LHCN-M2 (cell line): ENCODE results near the gene IQGAP3. TPM values are rescaled to one million over a fixed set of nuclear protein-coding genes. Genes with fewer than 3 reads are reported as not detected.

Source experiments
- DNase-seq: peaks from one replicate; pipeline ENCODE4 v3.0.0-alpha.2; 2012; ENCODE audit warnings: low read depth
- total RNA-seq: library from RNA; depleted of rRNA; stranded (reverse); fragments of >200 nt; gene quantifications from 2 replicates; pipeline ENCODE4 v1.2.3, GENCODE V29; 2014; rRNA removed

Gene IQGAP3
- total RNA-seq, 1 experiment from 2014 or later: 45.6 TPM

DNA sequence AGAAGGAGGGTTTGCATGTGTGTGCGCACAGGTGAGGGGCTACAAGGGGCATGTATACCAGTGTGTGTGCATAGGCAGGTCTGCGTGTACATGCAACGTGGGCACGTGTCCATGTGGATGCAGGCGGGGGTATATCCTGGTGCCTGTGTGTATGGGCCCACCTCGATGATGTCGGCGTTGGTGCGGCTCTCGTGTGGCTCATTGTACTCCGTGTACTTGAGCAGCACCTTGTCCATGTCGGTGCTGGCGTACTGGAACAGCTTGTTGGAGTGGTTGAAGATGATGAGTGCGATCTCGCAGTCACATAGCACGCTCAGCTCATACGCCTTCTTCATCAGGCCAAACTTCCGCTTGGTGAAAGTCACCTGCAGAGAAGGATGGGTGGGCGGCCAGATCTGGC lies 90.1 kb downstream of the IQGAP3 start:
- DNase-seq: no peak

DNA sequence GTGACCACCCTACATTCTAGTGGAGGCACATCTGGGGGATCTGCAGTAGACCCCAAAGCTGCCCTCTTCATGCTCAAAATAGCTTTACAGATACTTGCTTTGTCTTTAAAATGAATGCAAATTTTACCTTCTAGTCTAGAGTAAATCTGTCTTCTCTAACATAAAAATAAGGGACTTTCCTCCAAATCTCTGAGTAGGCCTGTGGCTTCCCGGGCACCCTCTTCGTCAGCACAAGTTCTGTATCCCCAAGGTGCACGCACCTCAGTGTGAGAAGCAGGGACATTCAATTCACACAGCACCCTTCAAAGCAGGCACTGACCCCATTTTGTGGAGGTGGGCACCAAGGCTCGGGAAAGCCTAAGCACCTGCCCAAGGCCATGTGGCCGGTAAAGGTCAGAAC lies 90.8 kb downstream of the IQGAP3 start:
- no peak for DNase-seq

DNA sequence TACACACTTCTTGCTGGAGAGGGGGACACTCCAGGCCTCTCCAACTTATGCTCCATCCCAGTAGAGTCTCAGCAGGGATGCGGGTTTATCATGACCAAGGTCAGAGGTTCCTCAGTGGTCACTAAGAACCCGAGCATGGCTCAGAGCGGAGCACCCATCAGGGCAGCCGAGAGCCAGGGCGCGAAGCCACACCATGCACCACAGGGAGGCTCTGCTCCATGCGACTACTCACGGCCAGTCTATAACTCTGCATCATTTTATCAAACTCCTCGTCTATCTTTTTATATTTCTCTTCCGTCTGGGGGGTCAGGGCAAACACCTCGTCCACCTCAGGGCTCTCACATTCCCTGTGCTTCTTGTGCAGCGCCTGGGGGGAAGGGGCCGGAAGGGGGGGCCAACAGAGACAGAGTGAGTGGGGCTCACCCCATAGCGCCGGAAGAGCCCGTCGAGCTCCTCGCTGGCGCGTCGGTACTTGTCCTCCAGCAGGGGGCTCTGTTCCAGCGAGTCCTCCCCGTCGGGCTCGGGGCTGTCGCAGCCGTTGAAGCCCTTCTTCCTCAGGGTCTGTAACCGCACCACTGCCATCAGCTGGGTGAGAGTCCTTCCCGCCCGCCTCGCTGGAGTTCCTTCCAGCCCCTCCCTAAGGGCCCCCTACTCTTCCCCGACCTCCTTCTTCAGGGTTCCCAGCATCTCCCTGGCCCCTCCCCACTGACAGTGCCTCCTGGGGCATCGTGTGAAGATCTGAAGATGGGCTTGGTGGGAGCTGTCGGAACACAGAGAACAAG lies 91.8 kb downstream of the IQGAP3 start:
- no peak for DNase-seq

DNA sequence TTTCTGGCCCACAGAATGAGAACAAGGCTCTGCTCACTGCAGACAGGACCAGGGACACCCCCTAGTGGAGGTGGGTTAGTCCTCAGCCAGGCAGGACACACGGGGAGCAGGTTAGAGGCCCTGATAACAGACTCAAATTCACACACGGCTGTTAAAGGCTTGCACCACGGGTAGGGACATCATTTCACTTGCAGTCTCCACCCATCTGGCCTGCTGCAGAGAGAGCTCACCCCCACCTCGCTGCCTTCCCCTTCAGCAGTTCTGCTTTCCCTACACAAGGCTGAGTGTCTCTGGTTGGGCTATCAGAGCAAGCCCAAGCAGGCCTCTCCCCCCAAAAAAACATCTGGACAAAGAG lies 92.4 kb downstream of the IQGAP3 start:
- no peak for DNase-seq

DNA sequence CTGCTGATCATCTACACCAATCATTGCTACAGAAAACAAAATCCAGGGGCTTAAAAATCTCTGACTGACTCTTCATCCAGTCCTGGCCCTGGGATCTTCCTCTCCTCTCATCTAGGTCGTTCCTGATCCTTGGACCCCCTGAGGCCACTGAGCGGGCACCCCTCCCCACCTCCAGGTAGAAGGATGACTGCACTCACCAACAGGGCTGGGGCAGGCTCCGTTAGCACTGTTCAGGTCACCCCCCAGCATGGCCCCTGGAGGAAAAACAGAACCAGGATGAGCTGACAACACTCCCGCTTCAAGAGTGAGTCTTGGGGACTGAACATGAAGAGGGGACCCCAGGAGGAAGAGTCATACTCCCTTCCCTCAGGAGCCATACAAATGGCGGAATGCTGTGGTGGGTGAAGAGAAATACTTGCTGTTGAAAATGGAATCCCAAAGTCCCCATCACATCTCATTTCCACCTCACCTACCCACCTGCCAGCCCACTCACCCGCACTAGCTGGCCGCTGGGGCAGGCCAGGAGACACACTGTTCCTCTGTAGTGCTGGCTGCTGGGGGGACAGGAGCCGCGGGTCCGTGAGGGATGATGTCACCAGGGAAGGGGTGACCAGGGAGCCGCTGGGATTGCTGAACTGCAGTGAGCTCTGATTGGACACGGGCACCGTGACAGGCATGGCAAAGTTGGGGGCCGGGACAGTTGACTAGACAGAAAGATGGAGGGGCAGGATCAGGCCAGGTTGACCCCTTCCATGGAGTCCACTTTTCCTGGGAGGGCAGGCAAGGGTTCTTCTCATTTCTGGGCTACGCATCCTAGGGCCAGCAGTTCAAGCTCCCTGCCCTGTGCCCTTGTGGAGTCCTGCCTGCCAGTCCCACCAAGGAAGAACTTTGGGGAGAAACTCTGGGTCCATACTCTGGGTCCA lies 93.0 kb downstream of the IQGAP3 start:
- no peak for DNase-seq

DNA sequence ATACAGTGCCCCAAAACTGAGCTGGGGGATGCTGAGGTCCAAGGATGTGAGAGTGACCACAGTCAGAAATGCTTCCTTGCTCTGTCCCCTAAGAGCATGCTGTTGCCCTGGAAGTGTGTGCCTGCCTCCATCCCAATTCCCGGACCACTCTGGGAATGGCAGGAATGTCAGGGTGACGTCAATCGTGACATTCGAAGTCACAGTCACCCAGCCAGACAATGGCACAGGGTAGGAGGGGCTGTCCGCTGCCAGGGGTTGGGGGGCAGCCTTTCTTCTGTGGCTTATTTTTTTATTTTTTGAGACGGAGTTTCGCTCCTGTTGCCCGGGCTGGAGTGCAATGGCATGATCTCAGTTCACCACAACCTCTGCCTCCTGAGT lies 94.1 kb downstream of the IQGAP3 start:
- DNase-seq: no peak

DNA sequence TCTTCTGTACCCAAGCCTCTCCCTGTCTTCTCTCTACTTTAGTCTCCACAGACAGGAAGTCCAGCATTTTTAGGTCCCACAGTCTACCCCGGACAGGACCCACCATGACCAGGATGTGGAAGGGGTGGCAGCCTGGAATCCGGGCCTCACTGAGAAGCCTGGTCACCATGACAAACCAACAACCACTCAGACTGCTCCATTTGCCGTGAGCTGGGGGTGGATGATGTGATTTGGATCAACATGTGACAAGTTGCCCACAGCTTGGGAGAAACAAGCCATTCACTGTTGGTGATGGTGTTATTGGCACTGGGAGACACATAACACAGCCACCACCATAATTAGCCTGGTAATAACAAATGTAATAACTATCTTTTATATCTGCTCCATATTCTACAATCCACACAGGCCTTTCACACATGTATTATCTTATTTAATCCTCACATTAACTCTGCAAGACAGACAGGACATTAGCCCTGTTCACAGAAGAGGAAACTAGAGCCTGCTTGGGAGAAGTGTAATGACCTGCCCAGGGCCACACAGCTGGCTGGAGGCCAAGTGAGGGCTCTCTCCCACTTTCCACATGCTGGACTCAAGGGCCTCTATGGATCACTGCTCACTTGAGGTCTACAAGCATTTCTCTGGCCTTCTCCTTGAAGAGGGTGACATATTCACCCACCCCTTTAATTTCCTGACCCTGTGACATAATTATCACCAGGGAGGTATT lies 94.7 kb downstream of the IQGAP3 start:
- DNase-seq: no peak

DNA sequence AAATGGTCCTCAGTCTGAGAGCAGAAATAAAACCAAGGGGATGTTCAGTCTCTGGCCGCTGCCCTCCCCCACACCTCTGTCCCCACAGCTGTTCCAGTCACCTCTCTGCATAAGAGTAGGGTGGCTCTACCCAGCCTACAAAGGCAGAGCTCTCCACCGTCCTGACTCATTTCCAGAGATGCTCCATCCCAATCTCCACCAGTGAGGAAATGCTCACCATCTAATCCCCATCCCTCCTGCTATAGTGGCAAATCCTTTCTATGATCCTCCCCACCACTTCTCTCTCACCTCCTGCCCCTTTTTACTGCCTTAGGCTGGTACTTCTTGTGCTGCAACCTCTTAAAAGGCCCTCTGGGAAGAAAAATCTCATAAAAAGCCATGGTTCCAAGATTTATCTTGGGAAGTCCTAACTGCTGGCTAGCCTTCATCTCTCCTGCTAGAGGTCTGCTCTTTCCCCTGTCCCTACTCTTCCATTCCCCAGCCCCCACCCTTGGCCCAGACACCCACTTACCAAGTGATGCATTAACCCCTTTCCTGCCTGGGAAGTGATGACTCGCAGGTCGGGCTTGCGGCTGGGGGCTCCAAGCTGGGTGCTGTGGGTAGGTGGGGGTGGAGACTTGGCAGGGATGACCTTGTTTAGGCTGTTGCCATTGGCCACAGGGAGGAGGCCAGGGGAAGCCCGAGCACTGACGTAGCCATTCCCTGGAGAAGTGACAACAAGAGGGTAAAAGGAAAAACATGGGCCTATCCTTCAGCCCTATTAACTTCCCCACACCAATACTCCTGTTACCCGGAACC lies 95.7 kb downstream of the IQGAP3 start:
- peak; percentile 74 for DNase-seq

DNA sequence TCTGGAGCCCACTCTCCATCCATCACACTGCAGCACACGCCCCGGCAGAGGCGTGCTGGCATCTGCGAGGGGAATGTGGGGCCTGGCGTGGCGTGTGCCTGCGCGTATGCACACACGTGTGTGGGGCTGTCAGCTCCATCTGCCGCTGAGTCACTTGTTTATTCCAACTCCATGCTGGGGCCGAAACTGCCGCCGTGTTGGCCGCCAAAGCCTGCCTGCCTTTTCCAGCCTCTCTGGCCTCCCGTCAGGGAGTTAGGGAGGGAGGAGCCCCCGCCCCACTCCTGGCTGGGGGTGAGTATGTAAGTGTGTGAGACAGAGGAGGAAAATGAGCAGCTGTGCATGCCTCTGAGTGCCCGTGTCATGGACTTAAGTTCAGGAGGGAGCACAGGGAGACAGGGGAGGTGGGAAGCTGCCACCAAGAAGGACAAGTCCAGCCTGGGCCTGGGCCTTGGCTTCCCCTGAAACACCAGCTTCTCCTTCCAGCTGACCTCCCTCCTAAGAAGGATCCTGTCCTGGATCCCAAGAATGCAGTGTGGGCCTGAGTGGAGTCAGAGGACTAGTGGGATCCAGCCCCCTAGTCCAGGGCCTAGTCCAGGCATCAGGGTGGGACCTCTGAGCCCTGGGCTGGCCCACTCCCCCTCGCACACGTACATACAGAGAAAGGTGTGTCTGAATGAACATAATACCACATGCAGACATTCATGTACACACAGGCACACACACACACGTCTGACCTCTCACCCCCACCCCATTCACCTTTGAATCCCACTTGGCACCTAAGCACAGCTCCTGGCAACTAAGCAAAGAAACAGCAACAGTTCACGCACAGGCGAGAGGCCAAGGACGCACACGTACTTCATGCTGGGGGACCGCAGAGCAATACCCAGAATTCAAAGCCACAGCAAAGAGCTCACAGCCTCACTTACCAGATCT lies 96.5 kb downstream of the IQGAP3 start:
- DNase-seq: peak; percentile 80

Other genes starting within 250 kb of the IQGAP3 start
- 341 and 346 TPM in 2 replicates for gene CCT3, start 234.3 kb downstream of the IQGAP3 start, total RNA-seq
- not detected in 2 replicates for gene TSACC, start 234.0 kb downstream of the IQGAP3 start, total RNA-seq
- not detected in 2 replicates for gene RHBG, start 203.4 kb downstream of the IQGAP3 start, total RNA-seq
- 21.9 and 23.2 TPM in 2 replicates for gene MEF2D, start 71.8 kb downstream of the IQGAP3 start, total RNA-seq
- not detected in 2 replicates for gene TTC24, start 7.2 kb upstream of the IQGAP3 start, total RNA-seq
- 74.9 and 101 TPM in 2 replicates for gene NAXE, start 19.2 kb upstream of the IQGAP3 start, total RNA-seq
- 24.1 and 26.0 TPM in 2 replicates for gene GPATCH4, start 28.9 kb upstream of the IQGAP3 start, total RNA-seq
- gene HAPLN2, start 46.9 kb upstream of the IQGAP3 start, total RNA-seq: not detected in 2 replicates
- not detected in 2 replicates for gene BCAN, start 69.6 kb upstream of the IQGAP3 start, total RNA-seq
- 470 and 483 TPM in 2 replicates for gene NES, start 104.8 kb upstream of the IQGAP3 start, total RNA-seq
- 1.5 and 2.2 TPM in 2 replicates for gene CRABP2, start 133.0 kb upstream of the IQGAP3 start, total RNA-seq
- 10.0 and 11.2 TPM in 2 replicates for gene METTL25B, start 155.9 kb upstream of the IQGAP3 start, total RNA-seq
- 14.2 and 25.6 TPM in 2 replicates for gene ISG20L2, start 156.2 kb upstream of the IQGAP3 start, total RNA-seq
- gene MRPL24, start 168.5 kb upstream of the IQGAP3 start, total RNA-seq: 80.4 and 86.1 TPM in 2 replicates
- 327 and 339 TPM in 2 replicates for gene HDGF, start 179.1 kb upstream of the IQGAP3 start, total RNA-seq
- 36.8 and 44.4 TPM in 2 replicates for gene PRCC, start 195.0 kb upstream of the IQGAP3 start, total RNA-seq
- gene SH2D2A, start 244.3 kb upstream of the IQGAP3 start, total RNA-seq: not detected in 2 replicates